ENCODE measurements around the gene A2M.

GRCh38 chr12:9032202-9032964 is 83.3 kb downstream of the A2M start:
- no peak for TF ChIP-seq CTCF (IDR thresholded peaks at IDR 0.05)
- TF ChIP-seq EZH2 (IDR thresholded peaks at IDR 0.05; ENCODE audit: borderline replicate concordance, insufficient read depth, low read depth, low read length, poor library complexity, severe bottlenecking): no peak
